ENCODE results near the gene PSME2.

The PSME2 gene

GRCh38 chr14:24150993-24151392, 4.6 kb upstream of the PSME2 start:
- no peak for DNase-seq

GRCh38 chr14:24150567-24150966, 4.2 kb upstream of the PSME2 start:
- no peak for DNase-seq

GRCh38 chr14:24150061-24150460, 3.7 kb upstream of the PSME2 start:
- DNase-seq: no peak

GRCh38 chr14:24149302-24149969, 3.0 kb upstream of the PSME2 start:
- DNase-seq: no peak

- DNase-seq: no peak
These were observed 1.5 kb upstream of the PSME2 start for GRCh38 chr14:24147761-24148428.

- DNase-seq: peak; percentile 98
These were observed 759 bp upstream of the PSME2 start, which contains the start of gene RNF31 for GRCh38 chr14:24146978-24147760. TSS of gene RNF31 (plus strand) at chr14:24147498. CDS start at chr14:24147699, 201 bp downstream.

- peak; percentile 49 for DNase-seq
These were observed 539 bp downstream of the PSME2 start for GRCh38 chr14:24145690-24146452.

- no peak for DNase-seq
These were observed 1.2 kb downstream of the PSME2 start for GRCh38 chr14:24145219-24145618.

- no peak for DNase-seq
These were observed 2.0 kb downstream of the PSME2 start for GRCh38 chr14:24144451-24144850.

- DNase-seq: no peak
These were observed 2.9 kb downstream of the PSME2 start for GRCh38 chr14:24143511-24143910.

- DNase-seq: peak; percentile 100
These were observed 5.1 kb downstream of the PSME2 start, which contains the start of gene EMC9 for GRCh38 chr14:24141097-24141880. TSS of gene EMC9 (minus strand) at chr14:24141591. CDS start at chr14:24141304, 287 bp downstream.

GRCh38 chr14:24139272-24139934, 7.0 kb downstream of the PSME2 start:
- no peak for DNase-seq

- DNase-seq: no peak
These were observed 7.8 kb downstream of the PSME2 start for GRCh38 chr14:24138396-24139271.

- DNase-seq: no peak
These were observed 8.6 kb downstream of the PSME2 start for GRCh38 chr14:24137529-24138395.

GRCh38 chr14:24136684-24137528, 9.5 kb downstream of the PSME2 start:
- no peak for DNase-seq

- DNase-seq: peak; percentile 78
These were observed 10.4 kb downstream of the PSME2 start, which contains the start of gene PSME1 for GRCh38 chr14:24135834-24136683. TSS of gene PSME1 (plus strand) at chr14:24136194. CDS start at chr14:24136263, 69 bp downstream.

GRCh38 chr14:24135584-24135833, 10.9 kb downstream of the PSME2 start:
- no peak for DNase-seq

- DNase-seq: no peak
These were observed 12.7 kb downstream of the PSME2 start for GRCh38 chr14:24133735-24134134.

Data from amniotic stem cell (primary cell).